Stimulated activated naive CD8-positive, alpha-beta T cell treated with anti-CD3 and anti-CD28 coated beads, Interleukin-15, Interleukin-2, amounts not matched to agents 100 ng/mL and 50 ng/mL, for 24 hours (primary cell): ENCODE data around the gene KCNH2.

Experiments used
- H3K27ac Mint-ChIP-seq: one replicate; pipeline ENCODE4 v1.8.0; 2021; ENCODE audit warnings: mild to moderate bottlenecking, mixed read lengths
- H3K27me3 Mint-ChIP-seq: one replicate; pipeline ENCODE4 v1.8.0; 2021; ENCODE audit warnings: mixed read lengths
- H3K36me3 Mint-ChIP-seq: one replicate; pipeline ENCODE4 v1.8.0; 2021; ENCODE audit warnings: low read depth, mixed read lengths
- H3K4me1 Mint-ChIP-seq: one replicate; pipeline ENCODE4 v1.8.0; 2021; ENCODE audit warnings: low read depth, mixed read lengths
- H3K4me3 Mint-ChIP-seq: one replicate; pipeline ENCODE4 v1.8.0; 2021; ENCODE audit warnings: mild to moderate bottlenecking, mixed read lengths
- H3K9me3 Mint-ChIP-seq: one replicate; pipeline ENCODE4 v1.8.0; 2021; ENCODE audit warnings: mixed read lengths

Gene KCNH2

DNA sequence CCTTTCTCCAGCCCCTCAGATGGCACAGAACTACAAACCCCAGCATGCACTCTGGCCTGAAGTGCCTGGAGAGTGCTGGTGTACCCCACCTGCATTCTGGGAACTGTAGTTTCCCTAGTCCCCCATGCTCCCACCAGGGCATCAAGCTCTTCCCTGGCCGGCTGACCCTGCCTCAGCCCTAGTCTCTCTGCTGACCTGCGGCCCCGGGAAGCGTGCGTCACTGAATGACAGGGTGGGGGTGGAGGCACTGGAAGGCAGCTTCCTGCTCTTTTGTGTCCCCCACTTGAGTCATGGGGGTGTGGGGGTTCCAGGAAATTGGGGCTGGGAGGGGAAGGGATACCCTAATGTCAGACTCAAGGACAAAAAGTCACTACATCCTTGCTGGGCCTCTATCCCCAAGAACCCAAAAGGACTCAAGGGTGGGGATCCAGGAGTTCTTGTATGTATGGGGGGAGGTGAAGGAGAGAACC lies 14.7 kb upstream of the KCNH2 start:
- Mint-ChIP-seq H3K27ac (no peak overlapping the region), H3K36me3 (no peaks in the 10 kb centered on the region), H3K4me1 (peaks cover 27% of the 10 kb centered on the region), H3K9me3 (peaks cover 18% of the 10 kb centered on the region), H3K4me3 (no peak overlapping the region), H3K27me3 (peaks cover 9% of the 10 kb centered on the region)

DNA sequence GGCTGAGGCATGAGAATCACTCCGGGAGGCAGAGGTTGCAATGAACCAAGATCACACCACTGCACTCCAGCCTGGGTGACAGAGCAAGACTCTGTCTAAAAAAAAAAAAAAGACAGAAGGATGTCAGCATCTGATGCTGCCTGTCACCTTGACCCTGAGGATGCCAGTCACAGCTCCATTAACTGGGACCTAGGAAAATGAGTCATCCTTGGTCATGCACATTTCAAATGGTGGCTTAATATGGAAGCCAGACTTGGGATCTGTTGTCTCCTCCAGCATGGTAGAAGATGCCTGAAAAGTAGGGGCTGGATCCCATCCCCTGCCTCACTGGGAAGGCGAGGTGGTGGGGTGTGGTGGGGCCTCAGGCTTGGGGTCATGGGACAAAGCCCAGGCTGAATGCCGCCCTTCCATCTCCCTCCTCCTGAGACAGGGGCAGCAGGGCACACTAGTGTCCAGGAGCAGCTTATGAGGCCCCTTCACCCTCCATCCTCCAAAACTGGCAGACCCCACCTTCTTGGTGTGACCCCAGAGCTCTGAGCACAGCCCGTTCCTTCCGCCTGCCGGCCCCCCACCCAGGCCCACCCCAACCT lies 14.0 kb upstream of the KCNH2 start:
- H3K27ac Mint-ChIP-seq = no peak overlapping the region
- H3K9me3 Mint-ChIP-seq = peaks cover 18% of the 10 kb centered on the region
- no peaks in the 10 kb centered on the region for H3K36me3 Mint-ChIP-seq
- peaks cover 20% of the 10 kb centered on the region for H3K4me1 Mint-ChIP-seq
- no peak overlapping the region for H3K4me3 Mint-ChIP-seq
- peaks cover 6% of the 10 kb centered on the region for H3K27me3 Mint-ChIP-seq

DNA sequence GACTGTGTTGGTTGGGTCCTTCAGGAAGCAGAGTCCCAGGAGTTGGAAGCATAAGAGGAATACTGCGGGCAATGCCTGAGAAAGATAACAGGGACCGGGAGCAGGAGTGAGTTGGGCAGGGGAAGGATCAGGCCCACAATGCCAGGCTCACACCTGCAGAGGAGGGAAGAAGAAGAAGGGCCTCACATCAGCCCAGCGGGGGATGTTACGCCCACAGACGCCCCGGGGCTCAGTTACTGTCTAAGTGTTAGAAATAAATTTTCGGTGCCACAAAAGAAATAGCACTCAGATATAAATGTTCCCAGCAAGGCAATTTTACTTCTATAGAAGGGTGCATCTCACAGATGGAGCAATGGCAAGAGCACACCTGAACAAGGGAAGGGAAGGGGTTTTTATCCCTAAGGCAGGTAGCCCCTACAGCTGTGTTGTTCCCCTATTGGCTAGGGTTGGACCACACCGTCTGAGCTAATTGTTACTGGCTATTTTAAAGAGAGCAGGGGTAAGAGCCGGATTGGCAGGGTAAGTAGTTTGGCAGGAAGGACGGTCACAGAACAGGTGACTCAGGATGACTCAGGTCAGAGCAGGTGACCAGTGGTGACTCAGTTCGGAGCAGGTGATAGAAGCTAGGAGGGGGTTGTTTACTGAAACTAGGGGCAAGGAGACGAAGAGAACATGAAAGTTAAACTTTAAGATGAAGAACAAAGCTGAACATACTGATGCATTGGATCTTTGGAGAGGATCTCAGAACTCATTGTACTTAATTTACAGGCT lies 12.5 kb upstream of the KCNH2 start, which contains the start of gene NOS3:
TSS of gene NOS3 (plus strand) at position 602 of the 771 bp plus-strand sequence. CDS start 2,787 bp downstream, outside the sequence.
- H3K36me3 Mint-ChIP-seq = no peaks in the 10 kb centered on the region
- H3K27me3 Mint-ChIP-seq = peaks cover 13% of the 10 kb centered on the region
- H3K4me1 Mint-ChIP-seq = peaks cover 16% of the 10 kb centered on the region
- H3K27ac Mint-ChIP-seq = no peak within 1 kb of the TSS
- peaks cover 18% of the 10 kb centered on the region for H3K9me3 Mint-ChIP-seq
- H3K4me3 Mint-ChIP-seq = no peak within 1 kb of the TSS

DNA sequence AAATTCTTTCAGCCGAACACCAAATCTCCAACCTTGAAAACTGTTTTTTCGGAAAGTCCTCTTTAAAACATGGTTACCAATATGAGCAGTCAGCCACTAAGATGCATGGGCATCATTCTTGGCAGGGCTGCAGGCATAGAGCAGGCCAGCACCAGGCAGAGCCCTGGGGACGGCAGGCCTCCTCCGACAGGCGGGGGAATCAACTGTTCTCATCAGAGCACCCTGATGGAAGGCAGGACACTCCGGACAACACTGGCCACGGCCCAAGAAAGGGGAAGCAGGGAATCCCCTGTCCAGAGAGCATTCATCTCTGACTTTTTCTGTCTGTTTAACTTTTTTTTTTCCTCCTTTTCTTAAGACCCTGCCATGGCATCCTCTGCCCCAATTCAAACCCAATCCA lies 11.3 kb upstream of the KCNH2 start:
- H3K36me3 Mint-ChIP-seq = no peaks in the 10 kb centered on the region
- H3K4me3 Mint-ChIP-seq = no peak overlapping the region
- peaks cover 19% of the 10 kb centered on the region for H3K27me3 Mint-ChIP-seq
- H3K27ac Mint-ChIP-seq = no peak overlapping the region
- peaks cover 16% of the 10 kb centered on the region for H3K4me1 Mint-ChIP-seq
- peaks cover 18% of the 10 kb centered on the region for H3K9me3 Mint-ChIP-seq

DNA sequence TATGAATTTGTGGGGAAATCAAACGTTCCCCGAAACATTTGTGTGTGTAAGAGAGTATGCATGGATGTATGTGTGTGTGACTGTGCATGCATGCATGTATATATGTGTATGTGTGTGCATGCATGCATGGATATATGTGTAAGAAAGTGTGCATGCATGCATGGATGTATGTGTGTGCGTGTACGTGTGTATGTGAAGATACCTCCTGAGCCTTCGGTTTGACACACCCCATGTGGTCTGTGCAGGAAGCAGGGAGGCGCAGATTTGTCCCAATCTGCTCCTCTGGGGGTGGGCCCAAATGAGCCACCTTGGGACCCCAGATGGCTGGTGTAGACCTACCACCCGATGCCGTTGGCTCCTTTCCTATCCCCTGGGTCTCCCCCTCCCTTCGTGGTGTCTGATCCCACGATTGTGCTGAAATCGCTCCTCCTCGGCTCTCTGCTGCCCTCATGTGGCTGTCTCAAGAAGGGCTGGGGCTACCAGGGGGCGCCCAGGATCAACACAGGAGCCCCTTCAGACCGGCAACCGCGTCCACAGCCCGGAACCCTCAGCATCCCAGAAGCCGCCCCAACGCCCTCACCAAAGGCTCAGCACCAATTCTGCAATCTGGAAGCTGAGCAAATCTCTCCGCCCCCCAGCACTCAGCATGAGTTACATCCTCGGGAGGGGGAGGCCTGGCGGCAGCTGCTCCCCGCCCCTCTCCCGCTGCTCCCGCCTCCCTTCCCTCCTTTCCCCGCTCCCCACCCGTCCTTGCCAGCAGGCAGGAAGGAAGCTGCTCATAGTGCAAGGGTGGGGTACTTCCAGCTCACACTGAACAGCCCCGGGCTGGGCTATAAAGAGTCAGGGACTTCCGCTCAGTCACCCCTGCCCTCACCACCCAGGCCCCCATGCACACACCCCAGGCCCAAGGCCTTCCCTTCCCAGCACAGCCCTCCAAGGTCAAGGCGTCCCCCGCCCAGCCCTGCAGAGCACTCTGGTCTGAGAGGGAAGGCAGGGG lies 10.4 kb upstream of the KCNH2 start:
- Mint-ChIP-seq H3K36me3 (no peaks in the 10 kb centered on the region), H3K27ac (no peak overlapping the region), H3K27me3 (peaks cover 24% of the 10 kb centered on the region), H3K4me3 (peak overlapping the region; percentile 5), H3K4me1 (peaks cover 10% of the 10 kb centered on the region), H3K9me3 (peaks cover 18% of the 10 kb centered on the region)

DNA sequence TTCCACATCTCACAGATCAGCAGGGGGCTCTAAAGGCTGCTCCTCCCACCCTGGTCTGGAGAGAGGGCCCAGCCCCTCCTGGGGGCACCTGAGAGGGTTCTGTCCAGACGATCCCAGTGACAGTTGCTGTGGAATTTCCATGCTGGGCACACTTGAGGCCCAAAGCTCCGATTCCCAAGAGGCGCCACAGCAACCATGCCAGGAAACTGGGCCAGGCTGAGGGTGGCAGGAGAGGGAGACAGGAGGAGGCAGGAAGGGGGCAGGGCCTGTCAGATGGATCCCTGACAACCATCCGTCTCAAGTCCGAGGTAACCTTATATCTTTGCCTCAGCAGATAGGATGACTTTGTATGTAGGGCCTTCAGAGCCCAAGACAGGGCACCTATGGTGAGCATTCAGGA lies 8.4 kb upstream of the KCNH2 start:
- Mint-ChIP-seq H3K4me3 (no peak overlapping the region), H3K9me3 (peaks cover 18% of the 10 kb centered on the region), H3K27me3 (peaks cover 37% of the 10 kb centered on the region), H3K27ac (no peak overlapping the region), H3K36me3 (no peaks in the 10 kb centered on the region), H3K4me1 (peaks cover 10% of the 10 kb centered on the region)

DNA sequence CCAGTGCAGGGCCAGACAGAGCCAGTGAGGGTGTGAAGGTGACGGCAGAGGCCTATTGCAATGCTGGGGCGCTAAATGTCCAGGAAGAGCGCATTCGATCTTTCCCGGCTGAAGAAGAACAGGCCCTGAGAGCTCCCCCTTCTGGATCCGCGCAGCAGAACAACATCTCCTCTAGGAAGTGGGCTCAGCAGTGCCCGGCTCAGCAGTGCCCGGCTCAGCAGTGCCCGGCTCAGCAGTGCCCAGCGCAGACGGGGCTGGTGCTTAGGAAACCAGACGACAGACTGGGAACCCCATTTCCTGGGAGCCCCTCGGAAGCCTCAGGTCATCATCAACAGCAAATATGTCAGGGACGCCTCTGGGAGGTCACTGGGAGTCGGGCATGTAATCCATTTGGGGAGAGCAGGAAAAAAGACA lies 8.0 kb upstream of the KCNH2 start:
- H3K36me3 Mint-ChIP-seq = no peaks in the 10 kb centered on the region
- peaks cover 14% of the 10 kb centered on the region for H3K9me3 Mint-ChIP-seq
- peaks cover 42% of the 10 kb centered on the region for H3K27me3 Mint-ChIP-seq
- no peak overlapping the region for H3K4me3 Mint-ChIP-seq
- peaks cover 10% of the 10 kb centered on the region for H3K4me1 Mint-ChIP-seq
- H3K27ac Mint-ChIP-seq = no peak overlapping the region

DNA sequence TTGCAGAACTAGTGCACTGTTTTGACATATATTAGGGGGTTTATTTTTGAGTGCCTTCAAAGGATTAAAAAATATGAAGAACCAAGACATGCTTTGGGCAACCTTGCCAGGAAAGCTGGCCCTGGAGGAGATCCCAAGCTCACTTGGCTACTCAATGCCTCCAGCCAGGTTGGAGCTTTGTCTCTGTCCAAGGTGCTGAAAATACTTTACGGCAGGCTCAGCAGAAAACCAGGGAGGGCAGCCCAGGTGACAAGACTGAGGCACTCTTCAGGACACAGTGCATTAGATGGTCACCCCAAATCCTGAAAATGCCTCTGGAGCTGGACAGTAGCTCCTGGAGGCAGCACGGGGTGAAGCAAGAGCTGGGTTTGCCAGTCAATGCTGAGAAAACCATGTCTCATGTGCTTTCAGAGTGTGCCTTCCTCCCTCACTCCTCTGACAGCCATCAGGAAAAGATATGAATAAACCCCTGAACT lies 5.8 kb upstream of the KCNH2 start:
- Mint-ChIP-seq H3K27ac (no peak overlapping the region), H3K4me3 (no peak overlapping the region), H3K9me3 (no peaks in the 10 kb centered on the region), H3K27me3 (peaks cover 57% of the 10 kb centered on the region), H3K4me1 (peaks cover 10% of the 10 kb centered on the region), H3K36me3 (no peaks in the 10 kb centered on the region)

DNA sequence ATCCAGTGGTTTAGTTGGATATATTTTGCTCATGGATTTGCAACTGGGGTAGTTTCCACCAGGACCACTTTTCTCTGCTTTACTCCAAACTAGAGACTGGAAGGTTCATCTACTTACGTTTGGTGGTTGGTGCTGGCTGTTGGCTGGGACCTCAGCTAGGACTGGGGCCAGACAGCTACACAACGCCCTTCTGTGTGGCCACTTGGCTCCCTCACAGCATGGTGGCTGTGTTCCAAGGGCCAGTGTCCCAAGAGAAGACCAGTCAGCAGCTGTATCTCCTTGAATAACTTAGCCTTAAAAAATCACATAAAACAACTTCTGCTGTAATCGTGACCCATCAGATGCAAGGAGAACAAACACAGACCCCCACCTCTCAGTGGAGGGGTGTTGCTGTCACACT lies 4.2 kb upstream of the KCNH2 start:
- Mint-ChIP-seq H3K27ac (no peak overlapping the region), H3K4me3 (no peak overlapping the region), H3K4me1 (peaks cover 8% of the 10 kb centered on the region), H3K27me3 (peaks cover 58% of the 10 kb centered on the region), H3K36me3 (no peaks in the 10 kb centered on the region), H3K9me3 (no peaks in the 10 kb centered on the region)

DNA sequence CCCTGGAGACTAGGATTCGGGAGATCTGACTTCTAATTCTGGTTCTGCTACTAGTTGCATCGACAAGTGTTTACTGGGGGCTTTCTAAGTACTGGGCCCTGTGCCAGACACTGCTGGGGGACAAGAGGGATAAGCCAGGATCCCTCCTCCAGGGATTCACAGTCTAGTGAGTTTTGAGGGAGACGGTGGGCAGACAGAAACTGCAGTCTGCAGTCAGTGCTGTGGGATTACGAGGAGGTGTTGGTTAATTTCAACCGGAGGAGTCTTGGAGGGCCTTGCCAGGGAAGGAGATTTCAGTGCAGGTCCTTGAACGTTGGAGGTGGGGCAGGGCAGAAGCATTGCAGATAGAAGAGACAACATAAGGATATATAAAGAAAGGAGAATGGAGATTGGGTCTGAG lies 3.5 kb upstream of the KCNH2 start:
- Mint-ChIP-seq H3K36me3 (no peaks in the 10 kb centered on the region), H3K27me3 (peaks cover 65% of the 10 kb centered on the region), H3K27ac (no peak overlapping the region), H3K9me3 (no peaks in the 10 kb centered on the region), H3K4me3 (no peak overlapping the region), H3K4me1 (peaks cover 15% of the 10 kb centered on the region)

DNA sequence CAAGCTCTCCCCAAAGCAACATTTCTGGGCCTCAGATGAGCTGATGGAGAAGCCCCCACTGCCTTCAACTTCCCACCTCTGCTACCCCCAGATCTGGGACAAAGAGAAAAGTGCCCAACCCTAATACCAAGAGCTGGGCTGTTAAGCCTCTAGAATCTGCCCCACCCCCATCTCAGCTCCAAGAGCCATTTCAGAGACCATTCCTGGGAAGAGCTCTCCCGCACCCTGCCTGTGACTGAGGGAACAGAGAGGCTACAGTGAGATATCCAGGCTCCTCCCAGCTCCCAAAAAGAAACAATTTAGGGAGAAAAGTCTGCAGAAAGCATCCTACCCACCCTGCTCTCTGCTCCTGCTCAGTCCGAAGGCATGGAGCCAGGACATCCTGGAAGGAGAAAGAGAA lies 2.5 kb upstream of the KCNH2 start:
- Mint-ChIP-seq H3K27ac (no peak overlapping the region), H3K36me3 (no peaks in the 10 kb centered on the region), H3K9me3 (no peaks in the 10 kb centered on the region), H3K4me3 (no peak overlapping the region), H3K4me1 (peaks cover 15% of the 10 kb centered on the region), H3K27me3 (peaks cover 66% of the 10 kb centered on the region)

DNA sequence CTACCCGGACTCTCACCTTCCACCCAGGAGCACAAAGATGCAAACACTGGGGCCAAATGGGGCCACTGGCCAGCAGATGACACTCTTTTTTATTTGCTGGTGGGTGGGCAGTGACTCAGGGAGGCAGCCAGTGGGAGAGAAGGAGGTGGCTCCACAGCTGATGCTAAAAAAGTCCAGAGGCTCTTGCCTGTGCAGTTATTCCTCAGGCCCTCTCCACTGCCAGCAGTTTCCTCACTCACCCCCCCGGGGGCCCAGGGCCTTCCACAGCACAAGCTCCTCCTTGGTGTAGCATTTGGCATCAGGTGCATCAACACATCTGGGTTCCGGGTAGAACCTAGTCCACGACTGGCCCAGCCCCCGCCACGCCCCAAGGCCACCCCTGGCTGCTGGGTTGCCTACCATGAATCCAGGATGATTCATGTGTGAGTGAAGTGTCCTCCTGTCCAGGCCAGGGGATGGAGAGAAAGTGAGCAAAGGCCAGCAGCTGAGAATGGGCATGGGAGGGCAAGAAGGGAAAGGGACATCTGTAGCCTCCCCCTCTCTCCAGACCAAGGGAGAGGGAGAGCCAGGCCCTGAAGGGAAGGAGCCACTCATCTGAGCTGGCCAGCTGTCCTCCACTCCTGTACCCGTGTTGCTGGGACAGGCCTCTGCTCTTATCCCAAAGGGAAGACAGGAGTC lies 1.7 kb upstream of the KCNH2 start:
- Mint-ChIP-seq H3K4me3 (no peak overlapping the region), H3K27me3 (peaks cover 65% of the 10 kb centered on the region), H3K36me3 (no peaks in the 10 kb centered on the region)

DNA sequence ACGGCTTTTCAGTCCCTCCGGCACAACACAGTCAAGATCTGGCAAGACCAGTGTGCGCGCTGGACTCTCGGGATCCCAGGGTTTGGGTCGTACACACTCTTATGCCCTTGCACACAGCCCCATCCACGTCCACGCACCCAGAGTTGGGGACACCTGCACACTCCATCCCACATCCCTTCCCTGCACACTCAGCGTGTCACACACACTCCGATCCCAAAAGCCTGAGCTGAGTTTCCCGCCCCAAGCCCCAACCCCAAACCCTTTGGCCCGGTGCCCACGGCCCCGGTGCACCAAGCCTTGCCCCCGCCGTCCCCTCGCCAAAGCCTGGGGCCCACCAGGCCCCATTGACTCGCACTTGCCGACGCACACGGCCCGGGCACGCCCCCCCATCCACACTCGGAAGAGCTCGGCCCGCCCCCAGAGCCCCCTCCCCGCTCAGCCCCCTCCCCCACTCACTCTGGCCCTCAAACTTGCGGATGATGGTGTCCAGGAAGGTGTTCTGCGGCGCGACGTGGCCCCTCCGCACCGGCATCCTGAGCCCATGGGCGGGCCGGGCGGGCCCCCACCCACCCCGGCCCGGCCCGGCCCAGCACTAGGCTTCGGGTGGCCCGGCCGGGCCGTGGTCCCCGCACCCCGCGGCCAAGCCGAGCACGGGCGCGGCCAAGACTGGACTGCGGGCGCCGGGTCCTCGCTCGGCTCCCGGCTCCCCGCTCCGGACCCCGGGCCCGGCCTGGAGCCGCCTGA lies 567 bp downstream of the KCNH2 start:
- Mint-ChIP-seq H3K9me3 (no peaks in the 10 kb centered on the region), H3K27ac (no peak overlapping the region), H3K4me3 (peak overlapping the region; percentile 73), H3K4me1 (peaks cover 26% of the 10 kb centered on the region), H3K27me3 (peaks cover 49% of the 10 kb centered on the region), H3K36me3 (no peaks in the 10 kb centered on the region)

More for the DNA sequence above, 1.7 kb upstream of the KCNH2 start:
- Mint-ChIP-seq H3K27ac (no peak overlapping the region), H3K9me3 (no peaks in the 10 kb centered on the region), H3K4me1 (peaks cover 19% of the 10 kb centered on the region)
